Adrenal gland (tissue), 5 donors: ENCODE data around the gene DLGAP1.

Experiments used
- CTCF ChIP-seq, 6 experiments: fragments of 450-650 bp in 4 of 6; fragments of 200-600 bp in 2 of 6; sonication (generic) in 1 of 6; IDR thresholded peaks; 1 replicate in 5 of 6; 2 replicates in 1 of 6; pipeline versions ENCODE4 v1.5.1 to v1.8.0; 2016 to 2021; ENCODE audit warnings: antibody characterized with exemption in 6 of 6, mild to moderate bottlenecking in 2 of 6, moderate library complexity in 1 of 6
- POLR2A ChIP-seq, 2 donors: fragments of 450-650 bp; IDR thresholded peaks; one replicate each; pipeline ENCODE4 v1.6.1; 2017; ENCODE audit warnings: antibody characterized with exemption in 2 of 2, mild to moderate bottlenecking in 2 of 2, moderate library complexity in 1 of 2
- donor health status: DM: no; HTN: no; CAD: no.

DNA sequence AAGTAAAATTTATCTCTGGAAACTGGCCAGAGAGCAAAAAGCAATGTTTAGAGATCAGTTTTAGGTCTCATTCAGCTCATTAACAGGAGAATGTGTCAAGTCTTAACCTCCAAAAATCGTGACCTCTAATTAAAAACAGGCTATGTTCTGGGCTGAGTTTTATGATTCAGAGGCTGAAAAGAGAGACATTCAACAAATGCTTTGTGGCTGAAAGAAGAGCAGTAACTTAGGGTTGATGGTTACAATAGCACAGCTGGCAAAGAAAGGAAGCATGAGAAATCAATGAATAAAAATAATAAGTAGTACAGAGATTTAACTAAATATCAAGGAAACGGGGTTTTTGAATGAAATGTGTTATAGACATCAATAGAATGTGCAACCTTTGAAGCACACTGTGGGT, 992.1 kb downstream of the DLGAP1 start:
- no peak for TF ChIP-seq CTCF (IDR thresholded peaks at IDR 0.05)
- no peak for TF ChIP-seq POLR2A (IDR thresholded peaks at IDR 0.05)
